Suprapubic skin (tissue), 4 donors: ENCODE data around the gene LMNTD2. TPM values are rescaled to one million over a fixed set of nuclear protein-coding genes. Genes with fewer than 3 reads are reported as not detected.
"Not testable (repeated sequence)": the region's sequence is repeated elsewhere in the genome, so short reads cannot be mapped to it uniquely, and the experiment has no call there.

ENCODE experiments used
- DNase-seq, 2 donors: peaks; one replicate each; pipeline ENCODE4 v3.0.0-alpha.2; 2019; ENCODE audit warnings: low spot score in 2 of 2
- H3K27ac ChIP-seq: fragments of 200-600 bp; sonication (generic); one replicate; pipeline ENCODE4 v1.5.1; 2019
- H3K27me3 ChIP-seq: fragments of 200-600 bp; sonication (generic); one replicate; pipeline ENCODE4 v1.5.1; 2019
- H3K36me3 ChIP-seq: fragments of 200-600 bp; sonication (generic); one replicate; pipeline ENCODE4 v1.5.1; 2019
- H3K4me1 ChIP-seq: fragments of 200-600 bp; sonication (generic); one replicate; pipeline ENCODE4 v1.5.1; 2019
- H3K4me3 ChIP-seq: fragments of 200-600 bp; sonication (generic); one replicate; pipeline ENCODE4 v1.5.1; 2019; ENCODE audit warnings: mild to moderate bottlenecking
- H3K9me3 ChIP-seq: fragments of 200-600 bp; sonication (generic); one replicate; pipeline ENCODE4 v1.5.1; 2019
- EP300 ChIP-seq: sonication (generic); formaldehyde crosslinking; IDR thresholded peaks from one replicate; pipeline ENCODE4 v1.6.1; 2017; ENCODE audit warnings: antibody characterized with exemption
- POLR2A ChIP-seq, 2 donors: fragments of 450-650 bp; IDR thresholded peaks; one replicate each; pipeline ENCODE4 v1.6.1; 2017; ENCODE audit warnings: antibody characterized with exemption in 2 of 2, mild to moderate bottlenecking in 2 of 2, moderate library complexity in 2 of 2
- POLR2AphosphoS5 ChIP-seq, 3 donors: sonication (generic); formaldehyde crosslinking; IDR thresholded peaks; one replicate each; pipeline ENCODE4 v1.6.1; 2017; ENCODE audit warnings: antibody characterized with exemption in 3 of 3
- WGBS: methylation state at CpG from one replicate; pipeline ENCODE4 v1.1.5; 2018; 5-methylcytosine and 5-hydroxymethylcytosine counted together
- total RNA-seq, 4 donors: library from RNA; depleted of rRNA; stranded (reverse); fragments of >200 nt; gene quantifications; one replicate each; pipeline ENCODE4 v1.1.0, GENCODE V29; 2016
- TF ChIP-seq, protein P1 (sequence below), 2 donors: fragments of 200-600 bp in 1 of 2; fragments of 450-650 bp in 1 of 2; sonication (generic) in 1 of 2; IDR thresholded peaks; one replicate each; pipeline ENCODE4 v1.5.1; 2016 to 2019; ENCODE audit warnings: antibody characterized with exemption in 2 of 2, mild to moderate bottlenecking in 1 of 2, moderate library complexity in 1 of 2

Gene LMNTD2
- total RNA-seq, 4 donors from 2014 or later, result 6.3 to 17.8 (median 8.7) TPM

DNA sequence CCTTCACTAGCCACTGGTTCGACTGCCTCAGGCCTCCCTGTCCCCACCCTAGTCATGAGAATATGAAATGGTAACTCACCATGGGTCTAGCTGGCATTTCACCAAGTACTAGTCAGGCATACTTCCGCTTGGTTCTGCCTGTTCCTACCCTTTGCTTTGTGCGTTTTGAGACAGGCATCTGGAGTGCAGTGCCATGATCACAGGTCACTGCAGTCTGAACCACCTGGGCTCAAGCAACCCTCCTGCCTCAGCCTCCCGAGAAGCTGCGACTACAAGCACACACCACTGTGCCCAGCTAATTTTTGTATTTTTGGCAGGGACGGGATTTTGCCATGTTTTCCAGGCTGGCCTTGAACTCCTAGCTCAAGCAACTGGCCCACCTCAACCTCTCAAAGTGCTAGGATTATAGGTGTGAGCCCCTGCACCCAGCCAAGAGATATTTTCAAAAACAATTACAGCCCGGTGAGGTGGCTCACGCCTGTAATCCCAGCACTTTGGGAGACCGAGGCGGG, 39.3 kb downstream of the LMNTD2 start:
- Histone ChIP-seq H3K36me3 (no peaks in the 10 kb centered on the region), H3K27me3 (no peaks in the 10 kb centered on the region), H3K27ac (no peak overlapping the region), H3K4me1 (peaks cover 7% of the 10 kb centered on the region), H3K4me3 (no peak overlapping the region), H3K9me3 (no peaks in the 10 kb centered on the region)
- TF ChIP-seq EP300 (no peak), POLR2A (IDR thresholded peaks at IDR 0.05) (no peak), POLR2AphosphoS5 (IDR thresholded peaks at IDR 0.05) (no peak)
- TF ChIP-seq, protein P1, sequence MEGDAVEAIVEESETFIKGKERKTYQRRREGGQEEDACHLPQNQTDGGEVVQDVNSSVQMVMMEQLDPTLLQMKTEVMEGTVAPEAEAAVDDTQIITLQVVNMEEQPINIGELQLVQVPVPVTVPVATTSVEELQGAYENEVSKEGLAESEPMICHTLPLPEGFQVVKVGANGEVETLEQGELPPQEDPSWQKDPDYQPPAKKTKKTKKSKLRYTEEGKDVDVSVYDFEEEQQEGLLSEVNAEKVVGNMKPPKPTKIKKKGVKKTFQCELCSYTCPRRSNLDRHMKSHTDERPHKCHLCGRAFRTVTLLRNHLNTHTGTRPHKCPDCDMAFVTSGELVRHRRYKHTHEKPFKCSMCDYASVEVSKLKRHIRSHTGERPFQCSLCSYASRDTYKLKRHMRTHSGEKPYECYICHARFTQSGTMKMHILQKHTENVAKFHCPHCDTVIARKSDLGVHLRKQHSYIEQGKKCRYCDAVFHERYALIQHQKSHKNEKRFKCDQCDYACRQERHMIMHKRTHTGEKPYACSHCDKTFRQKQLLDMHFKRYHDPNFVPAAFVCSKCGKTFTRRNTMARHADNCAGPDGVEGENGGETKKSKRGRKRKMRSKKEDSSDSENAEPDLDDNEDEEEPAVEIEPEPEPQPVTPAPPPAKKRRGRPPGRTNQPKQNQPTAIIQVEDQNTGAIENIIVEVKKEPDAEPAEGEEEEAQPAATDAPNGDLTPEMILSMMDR (IDR thresholded peaks at IDR 0.05), result no peak
- WGBS, result 92% methylated on average over 10 of the region's 10 CpGs
- no peak for DNase-seq

DNA sequence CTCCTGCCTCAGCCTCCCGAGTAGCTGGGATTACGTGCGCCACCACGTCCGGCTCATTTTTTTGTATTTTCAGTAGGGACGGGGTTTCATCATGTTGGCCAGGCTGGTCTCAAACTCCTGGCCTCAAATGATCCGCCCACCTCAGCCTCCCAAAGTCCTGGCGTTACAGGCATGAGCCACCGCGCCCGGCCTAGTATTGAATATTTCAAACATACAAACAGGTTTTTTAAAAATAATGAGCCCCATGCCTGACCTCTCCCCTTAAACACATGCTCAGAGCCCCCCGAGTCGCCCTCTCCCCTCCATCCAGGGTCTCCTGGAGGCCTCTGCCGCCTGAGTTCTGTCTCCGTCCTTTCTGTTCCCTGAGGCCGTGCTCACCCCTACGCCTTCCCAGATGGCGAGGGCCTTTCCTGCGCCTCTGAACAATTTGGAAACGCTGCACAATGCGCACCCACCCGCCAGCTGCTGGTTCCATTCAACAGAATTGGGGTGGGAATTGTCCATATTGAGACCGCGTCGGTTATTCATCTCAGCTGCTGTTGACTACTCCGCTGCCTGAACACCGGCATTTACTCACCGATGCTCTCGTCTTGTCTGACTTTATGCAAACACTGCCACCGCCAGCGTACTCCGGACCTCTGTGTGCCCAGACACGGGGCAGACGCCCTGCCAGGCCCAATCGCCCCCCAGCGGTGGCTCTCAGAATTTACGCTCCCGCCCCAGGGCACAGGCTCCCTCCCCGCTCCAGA, 39.9 kb downstream of the LMNTD2 start:
- H3K4me1 ChIP-seq, result peaks cover 7% of the 10 kb centered on the region
- H3K27ac ChIP-seq, result no peak overlapping the region
- no peaks in the 10 kb centered on the region for H3K9me3 ChIP-seq
- peak in 1 of 2 donors; percentile 71 for DNase-seq
- no peaks in the 10 kb centered on the region for H3K27me3 ChIP-seq
- TF ChIP-seq POLR2A (IDR thresholded peaks at IDR 0.05) (no peak), POLR2AphosphoS5 (IDR thresholded peaks at IDR 0.05) (no peak), EP300 (no peak)
- H3K36me3 ChIP-seq, result no peaks in the 10 kb centered on the region
- H3K4me3 ChIP-seq, result no peak overlapping the region
- WGBS, result 95% methylated on average over 35 of the region's 39 CpGs

DNA sequence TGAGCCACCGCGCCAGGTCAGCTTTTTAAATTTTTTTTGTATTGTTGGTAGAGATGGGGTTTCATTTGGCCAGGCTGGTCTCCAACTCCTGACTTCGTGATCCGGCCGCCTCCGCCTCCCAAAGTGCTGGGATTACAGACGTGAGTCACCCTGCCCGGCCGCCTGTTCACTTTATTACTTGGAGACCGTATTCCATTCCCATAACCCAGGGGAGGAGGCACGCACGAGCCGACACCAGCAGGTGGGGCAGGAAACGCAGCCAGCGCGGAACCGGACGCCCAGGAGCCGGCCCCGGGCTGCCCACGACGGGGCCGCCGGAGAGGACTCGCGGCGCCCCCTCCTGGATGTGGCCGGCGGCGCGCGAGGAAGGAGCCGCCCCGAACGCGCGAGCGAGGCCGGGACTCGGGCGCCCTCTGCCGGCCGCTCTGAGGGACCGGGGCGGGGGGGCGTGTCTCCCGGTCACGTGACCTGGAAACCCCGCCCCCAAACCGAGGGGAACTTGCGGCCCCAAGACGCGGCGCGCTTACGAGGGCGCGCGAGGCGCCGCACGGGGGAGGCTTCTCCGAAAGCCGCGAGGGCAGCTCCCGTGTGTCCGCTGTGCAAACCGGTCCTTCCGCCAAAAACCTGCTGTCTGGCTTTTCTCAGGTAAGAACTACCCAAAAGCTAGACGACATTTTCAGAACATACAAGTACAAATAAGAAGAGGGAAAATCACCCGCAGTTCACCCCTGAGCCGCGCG, 41.9 kb downstream of the LMNTD2 start:
- TF ChIP-seq POLR2A (IDR thresholded peaks at IDR 0.05), result no peak
- TF ChIP-seq, protein P1 (IDR thresholded peaks at IDR 0.05), result peak; percentile 100
- Histone ChIP-seq H3K27ac (peak overlapping the region; percentile 72), H3K9me3 (no peaks in the 10 kb centered on the region), H3K27me3 (no peaks in the 10 kb centered on the region), H3K4me3 (peak overlapping the region; percentile 22), H3K36me3 (peaks cover 3% of the 10 kb centered on the region), H3K4me1 (peaks cover 12% of the 10 kb centered on the region)
- 21% methylated on average over 17 of the region's 74 CpGs for WGBS
- DNase-seq, result peak; percentile 96

GRCh38 chr11:516918-517685, 43.4 kb downstream of the LMNTD2 start:
- 94% methylated on average over 25 of the region's 43 CpGs for WGBS
- not testable (repeated sequence) for H3K27me3 ChIP-seq, H3K4me3 ChIP-seq, H3K9me3 ChIP-seq, H3K27ac ChIP-seq
- peak; percentile 71 to 80 for DNase-seq
- Histone ChIP-seq H3K36me3 (peaks cover 10% of the 10 kb centered on the region), H3K4me1 (peaks cover 12% of the 10 kb centered on the region)

GRCh38 chr11:516400-516799, 44.1 kb downstream of the LMNTD2 start:
- TF ChIP-seq POLR2A (IDR thresholded peaks at IDR 0.05), result no peak
- TF ChIP-seq POLR2AphosphoS5 (IDR thresholded peaks at IDR 0.05), result no peak
- TF ChIP-seq, protein P1 (IDR thresholded peaks at IDR 0.05), result no peak
- TF ChIP-seq EP300, result no peak
- H3K27ac ChIP-seq, result no peak overlapping the region
- no peak for DNase-seq
- WGBS, result 98% methylated on average over 4 of the region's 4 CpGs
- no peaks in the 10 kb centered on the region for H3K9me3 ChIP-seq
- no peak overlapping the region for H3K4me3 ChIP-seq
- H3K27me3 ChIP-seq, result no peaks in the 10 kb centered on the region
- peaks cover 12% of the 10 kb centered on the region for H3K4me1 ChIP-seq
- peaks cover 12% of the 10 kb centered on the region for H3K36me3 ChIP-seq
